Measurements from ENCODE around the gene GAB1. TPM values are rescaled to one million over a fixed set of nuclear protein-coding genes. Genes with fewer than 3 reads are reported as not detected.

GAB1 gene
- polyA plus RNA-seq, 1 donor, result 31.5 TPM

DNA sequence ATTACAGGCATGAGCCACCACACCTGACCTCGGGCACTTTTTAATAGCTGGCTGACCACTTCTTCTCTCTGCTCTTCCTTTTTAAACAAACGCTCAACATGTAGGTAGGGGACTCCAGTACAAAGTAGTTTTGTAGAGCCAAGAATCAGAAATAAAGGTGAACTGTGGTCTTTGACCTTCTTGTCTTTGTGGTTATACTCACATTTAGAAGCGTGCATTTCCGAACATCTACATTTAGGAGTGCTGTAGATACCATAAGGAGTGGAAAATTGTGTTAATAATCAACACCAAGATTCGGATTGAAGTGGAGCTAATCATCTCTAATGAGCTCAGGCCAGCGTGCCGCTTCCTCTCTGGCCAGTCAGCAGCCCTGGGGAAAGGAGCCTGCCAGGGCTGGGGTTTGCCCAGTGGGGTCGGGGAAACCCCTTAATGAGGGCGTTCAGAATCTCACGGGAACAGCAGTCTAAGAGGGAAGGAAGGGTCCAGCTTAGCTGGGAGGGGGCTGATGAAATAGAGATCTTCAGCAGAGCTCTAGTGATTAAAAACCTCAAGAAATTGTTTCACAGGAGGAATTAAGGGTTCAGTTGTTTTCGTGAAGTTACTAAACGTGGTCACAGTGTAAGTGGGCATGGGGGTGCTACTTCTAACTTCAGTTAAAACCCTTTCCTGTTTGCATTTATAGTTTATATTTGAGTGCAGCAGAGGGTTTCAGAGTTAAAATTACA is 81.2 kb downstream of the GAB1 start:
- no peak for DNase-seq

DNA sequence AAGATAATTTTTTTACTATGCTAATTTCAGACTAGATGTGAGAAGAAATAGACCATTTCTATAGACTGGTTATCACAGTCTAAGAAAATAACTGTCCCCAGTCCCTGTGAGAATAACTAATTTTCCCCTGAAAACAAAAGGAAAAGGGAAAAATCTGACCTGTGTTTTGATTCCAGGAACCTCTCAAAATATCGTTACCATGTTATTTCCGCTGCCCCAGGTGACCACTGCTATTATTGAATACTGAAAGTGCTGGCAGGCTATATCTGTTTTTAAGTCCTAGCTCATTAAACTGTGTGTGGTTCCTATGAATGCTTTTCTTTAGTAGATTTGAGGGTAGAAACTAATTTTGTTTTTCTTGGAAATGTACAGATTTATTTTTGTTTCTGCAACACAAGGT is 83.6 kb downstream of the GAB1 start:
- DNase-seq, result no peak

DNA sequence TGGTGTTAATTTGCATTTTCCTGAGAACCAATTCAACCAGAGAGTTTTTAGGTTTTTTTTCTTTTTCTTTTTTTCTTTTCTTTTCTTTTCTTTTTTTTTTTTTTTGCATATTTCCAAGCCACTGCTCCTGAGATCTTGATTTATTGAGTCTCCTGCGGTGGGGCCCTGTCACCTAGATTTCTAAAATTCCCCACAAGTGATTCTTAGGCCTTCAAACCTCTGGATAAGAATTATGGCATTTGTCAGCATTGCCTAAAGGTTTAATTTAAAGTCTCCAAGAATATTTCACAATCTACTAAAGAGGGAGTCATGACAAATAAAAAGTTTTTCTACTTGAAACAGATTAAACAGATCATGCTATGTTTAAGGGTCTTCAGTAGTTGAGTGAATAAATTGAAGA is 84.9 kb downstream of the GAB1 start:
- DNase-seq, result no peak

DNA sequence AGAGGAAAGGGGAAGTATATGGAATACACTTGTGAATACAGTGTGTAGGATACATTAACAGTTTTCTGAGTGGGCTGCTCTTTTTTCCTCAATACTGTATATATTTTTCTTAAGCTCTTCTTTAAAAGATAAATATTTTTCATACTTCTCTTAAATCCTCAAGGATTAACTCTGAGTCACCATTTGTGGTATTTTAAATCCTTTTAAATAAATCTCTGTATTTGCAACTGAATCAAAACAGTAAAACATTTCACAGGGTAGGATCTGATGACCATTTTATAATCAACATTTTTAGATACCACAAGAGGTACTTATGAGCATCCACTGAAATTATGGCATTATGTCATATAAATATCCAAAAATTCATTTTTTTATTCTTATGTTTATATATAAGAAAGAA is 87.6 kb downstream of the GAB1 start:
- DNase-seq, result no peak

DNA sequence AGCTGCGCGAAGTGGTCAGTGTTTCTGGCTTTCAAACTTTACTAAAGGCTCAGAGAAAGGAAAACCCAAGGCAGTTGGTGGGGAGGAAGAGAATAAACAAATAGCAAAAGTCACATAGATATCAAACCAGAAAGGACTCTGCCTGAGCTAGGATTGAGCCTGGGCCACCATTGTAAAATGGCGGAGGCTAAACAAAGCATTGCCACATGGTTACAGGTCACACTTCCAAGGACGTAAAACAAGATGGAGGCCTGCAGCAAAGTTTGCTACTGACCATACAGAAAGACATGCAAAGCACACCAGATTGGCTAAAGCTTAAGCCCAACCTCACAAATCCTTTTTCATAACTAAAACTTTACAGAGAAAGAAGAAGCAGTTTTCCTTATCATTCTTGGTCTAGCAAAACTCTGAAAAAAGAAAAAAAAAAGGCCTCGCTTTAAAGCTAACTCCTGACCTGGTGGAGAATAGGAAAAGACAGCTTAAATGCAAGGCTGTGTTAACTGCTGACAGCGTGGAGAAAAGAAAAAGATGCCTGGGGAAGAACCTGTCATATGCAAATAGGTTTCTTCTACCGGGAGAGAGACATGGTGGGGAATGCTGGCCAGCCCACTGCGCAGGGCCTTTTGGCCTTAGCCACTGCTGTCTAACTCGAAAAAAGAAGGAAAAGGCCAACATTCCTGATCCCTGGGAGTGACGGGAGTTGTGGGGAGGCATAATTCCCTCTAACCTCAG is 95.0 kb downstream of the GAB1 start:
- no peak for DNase-seq

DNA sequence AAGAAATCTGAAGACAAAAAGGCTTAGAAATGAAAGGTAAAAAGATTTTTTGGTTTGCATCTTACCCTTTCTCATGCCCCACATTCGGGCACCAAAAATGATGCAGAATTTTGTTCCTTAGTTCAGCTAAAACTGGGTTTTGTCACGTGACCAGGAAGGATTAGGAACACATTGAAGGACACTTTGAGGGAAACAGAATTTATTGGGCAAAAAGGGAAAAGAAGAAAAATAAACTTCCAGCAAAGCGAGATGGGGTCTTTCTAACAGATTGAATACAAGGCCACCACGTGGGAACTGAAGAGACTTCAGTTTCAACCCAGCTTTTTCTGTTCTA is 95.5 kb downstream of the GAB1 start:
- no peak for DNase-seq

DNA sequence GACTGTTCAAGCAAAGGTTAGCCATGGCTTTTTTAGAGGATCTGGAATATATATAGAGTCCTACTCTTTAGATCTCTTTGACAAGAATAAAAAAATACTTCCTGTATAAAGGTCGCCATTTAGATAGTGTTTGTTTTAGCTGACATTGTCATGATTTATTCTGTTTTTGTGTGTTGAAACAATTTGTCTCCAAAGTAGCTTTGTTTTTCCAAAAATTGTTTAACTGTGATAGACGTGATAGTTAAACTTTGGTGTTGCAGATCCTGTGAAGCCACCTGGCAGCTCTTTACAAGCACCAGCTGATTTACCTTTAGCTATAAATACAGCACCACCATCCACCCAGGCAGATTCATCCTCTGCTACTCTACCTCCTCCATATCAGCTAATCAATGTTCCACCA is 96.6 kb downstream of the GAB1 start:
- no peak for DNase-seq

DNA sequence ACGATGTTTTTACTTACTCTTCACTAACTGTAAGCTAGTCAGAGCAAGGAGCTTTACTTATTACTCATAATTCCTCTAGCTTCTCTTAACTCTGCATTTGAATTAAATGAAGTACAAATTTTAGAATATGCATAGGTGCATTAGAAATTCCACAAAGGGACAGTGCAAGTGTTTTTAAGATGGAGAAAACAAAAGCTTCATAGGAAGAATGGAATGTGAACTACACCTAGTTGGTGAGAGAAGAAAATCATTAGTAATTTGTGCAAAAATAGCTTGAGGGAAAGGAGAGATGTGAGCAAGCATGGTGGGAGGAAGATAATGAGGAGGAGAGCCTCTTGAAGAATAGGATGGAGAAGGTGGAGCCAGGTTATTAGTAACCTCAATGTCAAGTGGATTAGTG is 99.3 kb downstream of the GAB1 start:
- DNase-seq, result no peak

DNA sequence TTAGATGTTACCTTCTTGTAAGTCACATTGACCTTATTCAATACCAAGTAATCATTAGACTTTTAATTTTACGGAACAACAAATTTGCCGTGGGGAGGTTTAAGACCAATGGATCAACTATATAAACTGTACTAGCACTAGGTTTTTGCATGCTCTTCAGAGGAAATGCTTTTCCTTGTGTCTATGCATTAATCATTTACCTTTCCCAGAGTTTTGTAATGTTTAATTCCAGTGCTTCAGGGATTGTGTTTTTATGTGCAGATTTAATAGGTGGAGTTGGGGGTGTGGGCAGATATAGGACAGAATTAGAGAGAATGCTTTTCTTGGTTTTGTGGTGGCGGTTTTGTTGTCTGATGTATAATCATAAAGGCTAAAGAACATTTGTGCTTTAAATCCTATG is 100.8 kb downstream of the GAB1 start:
- DNase-seq, result no peak

DNA sequence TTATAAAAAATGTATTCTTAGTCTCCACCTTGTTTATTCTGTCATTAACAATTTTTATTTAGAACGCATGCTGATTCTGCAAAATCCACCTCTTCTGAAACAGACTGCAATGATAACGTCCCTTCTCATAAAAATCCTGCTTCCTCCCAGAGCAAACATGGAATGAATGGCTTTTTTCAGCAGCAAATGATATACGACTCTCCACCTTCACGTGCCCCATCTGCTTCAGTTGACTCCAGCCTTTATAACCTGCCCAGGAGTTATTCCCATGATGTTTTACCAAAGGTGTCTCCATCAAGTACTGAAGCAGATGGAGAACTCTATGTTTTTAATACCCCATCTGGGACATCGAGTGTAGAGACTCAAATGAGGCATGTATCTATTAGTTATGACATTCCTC is 101.3 kb downstream of the GAB1 start:
- DNase-seq, result no peak

DNA sequence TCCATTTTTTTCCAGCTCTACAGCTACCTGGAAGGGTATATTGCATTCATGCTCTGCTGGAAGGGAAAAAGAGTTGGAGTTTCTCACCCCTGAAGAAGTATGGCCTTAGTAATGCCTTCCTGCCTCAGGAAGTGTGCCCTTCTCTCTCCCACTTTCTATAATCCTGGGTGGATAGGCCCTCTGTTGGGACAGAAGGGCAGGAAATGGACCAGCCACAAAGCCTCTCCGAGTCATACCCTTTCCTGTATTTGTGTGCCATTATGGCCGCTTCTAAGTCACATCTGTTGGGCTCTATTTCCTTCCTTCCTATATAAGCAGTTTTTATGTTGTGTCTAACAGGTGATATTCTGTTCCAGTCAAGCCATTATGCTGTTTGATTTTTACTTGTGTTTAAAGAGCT is 102.0 kb downstream of the GAB1 start:
- DNase-seq, result no peak

DNA sequence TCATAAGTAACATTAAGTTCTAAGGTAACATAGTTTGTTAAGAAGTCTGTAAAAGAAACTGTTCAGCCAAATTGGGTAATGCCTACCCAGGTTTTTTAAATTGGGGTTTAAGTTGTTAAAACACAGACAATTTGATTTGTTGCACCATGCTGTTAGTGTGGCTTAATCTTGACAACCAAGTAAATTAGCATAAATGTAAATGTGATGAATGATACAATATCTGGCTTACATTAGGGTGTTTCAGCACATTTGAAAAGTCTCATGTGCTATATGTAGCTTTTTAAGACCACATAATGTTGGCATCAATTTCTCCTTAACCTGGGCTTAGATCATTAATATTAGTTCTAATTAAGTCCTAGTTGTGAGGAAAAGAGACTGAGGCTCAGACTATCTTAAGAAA is 104.4 kb downstream of the GAB1 start:
- DNase-seq, result no peak

DNA sequence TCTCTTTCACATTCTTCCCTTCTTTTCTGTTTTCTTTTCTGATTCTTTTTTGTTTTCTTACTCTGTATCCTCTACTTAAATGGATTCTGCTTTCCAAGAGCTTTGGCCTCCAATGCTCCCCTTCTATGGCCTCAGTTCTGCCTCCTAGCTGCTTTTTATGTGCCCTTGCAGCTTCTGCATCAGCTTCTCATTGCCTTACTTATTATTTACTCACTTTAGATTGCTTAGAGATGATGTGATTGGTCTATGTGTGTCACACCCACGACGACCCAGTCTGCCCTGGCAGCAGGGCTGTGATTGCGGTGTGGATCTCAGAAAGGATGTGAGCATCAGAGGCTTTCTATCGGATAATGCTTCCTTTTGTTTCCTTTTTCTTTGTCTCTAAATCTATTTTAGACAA is 105.0 kb downstream of the GAB1 start:
- no peak for DNase-seq

DNA sequence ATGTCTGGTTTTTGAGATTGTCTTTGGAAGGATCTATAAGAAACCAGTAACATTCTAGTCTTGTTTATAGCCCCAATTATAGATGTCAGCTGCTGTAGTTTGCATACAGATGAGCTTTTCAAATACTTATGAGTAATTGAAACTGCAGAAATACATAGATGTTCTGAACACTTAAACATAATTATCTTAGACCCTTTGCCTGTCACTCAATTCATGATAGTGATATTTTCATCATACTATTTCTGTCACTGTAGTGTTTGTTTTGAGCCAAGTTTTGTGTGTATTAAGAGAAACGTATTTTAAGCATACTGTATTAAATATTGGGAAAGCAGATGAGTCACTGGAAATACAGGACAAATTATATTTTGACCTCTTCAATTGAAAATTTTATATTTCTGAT is 107.1 kb downstream of the GAB1 start:
- no peak for DNase-seq

DNA sequence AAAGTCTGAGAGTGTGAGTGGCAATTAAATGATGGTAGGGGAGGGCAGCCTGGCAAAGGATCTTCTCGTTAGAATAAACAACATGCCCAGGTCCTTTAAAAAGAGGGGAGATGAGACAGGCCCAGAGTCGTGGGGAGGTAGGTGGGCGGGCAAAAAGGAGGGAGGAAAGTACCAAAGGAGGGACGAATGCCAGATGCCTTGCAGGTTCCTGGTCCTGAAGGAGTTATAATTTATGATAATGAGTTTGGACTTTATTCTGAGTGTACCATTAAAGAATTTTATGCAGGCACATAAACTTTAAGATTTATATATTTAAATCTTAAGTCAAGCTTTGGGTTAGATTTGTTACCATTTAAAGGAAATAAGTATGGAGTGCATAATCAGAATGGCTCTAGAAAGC is 114.5 kb downstream of the GAB1 start:
- no peak for DNase-seq

DNA sequence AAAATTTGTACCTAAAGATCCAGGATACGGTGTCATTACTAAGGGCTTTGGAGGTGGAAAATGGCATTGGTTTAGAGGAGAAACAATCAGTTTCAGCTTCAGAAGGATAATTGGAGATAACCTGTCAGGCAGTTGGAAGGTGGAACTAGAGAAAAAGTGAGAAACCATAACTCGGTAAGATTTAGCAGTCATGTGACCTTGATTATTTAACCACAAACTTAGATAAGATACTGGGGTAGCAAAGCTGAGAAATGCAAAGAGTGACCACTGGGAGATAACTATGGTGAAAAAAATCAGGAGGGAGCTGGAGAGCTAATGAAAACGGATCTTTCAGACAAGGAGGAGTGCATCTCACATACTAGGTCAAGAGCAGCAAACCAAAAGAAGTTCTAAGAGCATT is 118.5 kb downstream of the GAB1 start:
- DNase-seq, result no peak

DNA sequence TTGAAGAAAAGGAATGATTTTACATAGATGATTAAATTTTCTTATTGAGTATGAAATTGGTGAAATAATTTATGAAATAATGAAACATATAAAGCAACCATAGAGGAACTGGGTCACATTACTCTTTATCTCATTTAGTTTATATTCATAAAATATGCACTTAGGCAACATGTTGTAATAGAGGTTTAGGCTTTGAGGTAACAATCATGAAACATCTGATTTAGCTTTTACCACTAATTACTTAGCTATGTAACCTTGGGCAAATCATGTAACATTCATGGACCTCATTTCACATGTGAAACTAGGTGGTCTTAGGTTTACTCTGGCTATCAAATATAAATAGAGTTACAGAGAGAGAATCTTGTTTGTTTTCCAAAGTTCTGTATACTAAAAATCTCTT is 122.3 kb downstream of the GAB1 start:
- DNase-seq, result no peak

DNA sequence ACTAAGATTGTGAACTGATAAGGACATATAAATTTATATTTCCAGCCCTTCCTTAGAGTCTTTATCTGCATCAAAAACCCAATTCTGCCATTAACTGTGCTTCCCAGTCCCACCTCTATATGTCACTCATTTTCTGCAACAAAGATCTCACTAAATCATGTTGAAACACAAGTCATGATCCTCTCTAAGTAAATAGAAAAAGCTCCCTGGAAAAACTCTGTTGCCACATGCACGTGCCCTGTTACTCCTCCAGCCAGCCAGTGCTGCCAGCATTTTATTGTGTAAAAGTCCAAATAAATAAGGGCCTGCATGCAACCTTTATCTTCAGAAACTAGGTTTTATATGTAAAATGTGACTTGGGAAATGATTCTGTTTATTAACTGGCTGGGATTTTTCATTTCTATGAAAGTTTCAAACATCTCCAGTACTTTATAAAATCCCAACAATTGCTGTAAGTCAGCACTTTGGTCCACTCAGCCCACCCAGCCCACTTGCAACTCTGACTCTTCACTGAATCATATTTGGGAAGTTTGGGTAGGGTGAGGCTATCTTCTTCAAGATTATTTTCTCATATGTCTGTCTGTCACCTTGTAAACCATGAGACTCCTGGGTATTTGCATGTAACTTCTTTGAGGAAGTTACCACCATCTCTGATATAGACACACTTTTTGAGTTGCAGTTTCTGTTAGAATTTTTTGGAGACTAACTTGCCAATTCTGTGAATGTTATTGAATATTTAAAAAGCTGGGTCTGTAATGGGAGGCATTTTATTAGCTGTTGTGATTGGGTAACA is 136.9 kb downstream of the GAB1 start:
- no peak for DNase-seq

DNA sequence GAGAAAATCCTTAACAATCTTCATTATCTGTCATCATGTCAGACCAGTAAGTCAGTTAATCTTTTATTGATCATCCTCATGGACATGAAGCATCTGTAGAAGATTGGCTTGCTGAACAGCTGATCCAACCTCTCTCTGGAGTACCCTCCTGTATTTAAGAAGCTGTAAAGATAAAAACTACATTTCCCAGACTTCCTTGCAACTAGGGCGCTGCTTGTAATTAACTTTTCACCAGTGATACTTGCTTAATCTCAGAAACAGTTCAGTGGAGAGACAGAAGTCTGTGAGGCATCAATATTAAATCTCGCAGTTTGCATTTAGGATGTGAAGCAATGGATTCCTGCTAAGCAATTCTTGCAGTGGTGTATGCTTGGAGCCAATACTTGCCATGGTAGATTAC is 140.8 kb downstream of the GAB1 start:
- DNase-seq, result no peak

DNA sequence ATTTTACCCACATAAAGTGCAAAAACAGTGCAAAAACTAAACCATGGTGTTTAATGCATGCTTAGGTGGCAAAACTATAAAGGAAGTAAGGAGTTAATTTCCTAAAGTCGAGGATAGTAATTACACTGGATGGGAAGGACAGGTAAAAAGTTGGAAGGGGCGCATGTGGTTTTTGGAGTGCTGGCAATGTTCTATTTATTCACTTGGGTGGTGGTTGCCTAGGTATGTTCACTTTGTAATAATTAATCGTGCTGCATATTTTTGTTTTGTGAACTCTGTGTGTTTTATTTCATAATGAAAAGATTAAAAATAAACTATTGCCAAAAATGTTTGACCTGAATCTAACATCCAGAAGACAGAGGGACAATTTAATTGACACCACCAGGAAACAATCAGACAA is 144.7 kb downstream of the GAB1 start:
- no peak for DNase-seq

DNA sequence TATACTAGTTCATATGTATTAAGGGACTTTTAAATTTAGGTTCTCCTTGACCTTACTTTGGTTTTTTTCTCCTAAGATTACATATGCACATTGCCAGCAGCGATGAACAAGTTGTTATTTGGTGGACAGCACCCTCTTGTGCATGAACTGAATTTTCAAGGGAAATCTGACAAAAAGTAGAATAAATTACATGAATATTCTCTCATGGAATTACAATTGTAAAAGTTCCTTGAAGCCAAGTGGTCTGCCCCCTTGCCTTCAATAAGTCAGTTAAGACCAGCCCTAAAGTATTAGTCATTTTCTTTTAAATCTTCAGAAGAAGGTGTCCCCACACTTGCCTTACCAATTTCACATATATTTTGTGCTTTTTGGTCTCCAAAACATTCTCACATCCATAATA is 146.2 kb downstream of the GAB1 start:
- DNase-seq, result peak; percentile 54

DNA sequence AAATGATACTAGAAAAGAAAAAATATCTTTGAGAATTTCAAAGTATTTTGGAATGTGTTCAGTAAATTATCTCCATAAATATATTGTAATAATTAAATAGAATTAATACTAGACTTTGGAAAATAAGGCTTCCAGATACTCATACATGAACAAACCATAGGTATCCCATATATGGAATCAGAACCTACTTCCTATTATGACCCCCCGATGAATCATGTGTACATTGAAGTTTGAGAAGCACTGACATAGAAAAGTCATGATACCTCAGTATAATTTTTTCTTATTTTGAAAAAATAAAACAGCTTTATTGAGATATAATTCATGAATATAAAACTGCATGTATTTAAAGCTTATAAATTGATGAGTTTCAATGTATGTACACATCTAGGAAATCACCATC is 149.6 kb downstream of the GAB1 start:
- no peak for DNase-seq

DNA sequence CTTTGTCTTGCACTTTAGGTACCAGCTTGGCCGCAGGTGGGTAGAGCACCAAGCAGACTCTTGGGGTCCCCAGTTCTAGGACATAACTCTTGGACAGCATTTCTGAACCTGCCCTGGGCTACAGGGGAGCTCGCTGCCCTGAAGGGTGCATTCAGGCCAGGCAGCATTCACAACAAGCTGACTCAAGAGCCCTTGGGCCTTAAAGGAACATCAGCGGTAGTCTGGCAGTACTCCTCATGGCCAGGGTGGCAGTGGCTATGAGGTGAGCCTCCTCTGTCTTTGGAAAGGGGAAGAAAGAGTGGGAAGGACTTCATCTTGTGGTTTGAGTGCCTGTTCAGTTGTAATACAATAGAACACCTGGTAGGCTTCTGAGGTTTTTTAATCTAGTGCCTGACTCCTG is 152.0 kb downstream of the GAB1 start:
- DNase-seq, result no peak

DNA sequence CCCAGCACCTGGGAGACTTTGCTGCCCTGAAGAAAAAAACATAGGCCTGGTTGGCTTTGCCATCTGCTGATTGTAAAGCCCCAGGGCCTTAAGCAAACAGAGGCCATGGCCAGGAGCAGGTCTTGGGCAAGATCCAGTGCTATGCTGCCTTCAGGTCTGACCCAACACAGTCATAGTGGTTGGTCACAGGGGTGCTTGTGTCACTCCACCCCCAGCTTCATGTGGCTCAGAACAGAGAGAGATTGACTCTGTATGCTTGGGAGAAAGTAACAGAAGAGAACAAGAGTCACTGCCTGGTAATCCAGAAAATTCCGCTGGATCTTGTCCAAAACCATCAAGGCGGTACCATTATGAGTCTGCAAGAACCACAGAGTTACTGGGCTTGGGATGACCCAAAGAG is 152.4 kb downstream of the GAB1 start:
- DNase-seq, result no peak

Data from hindlimb muscle (tissue), 1 donor.